Stimulated activated naive CD8-positive, alpha-beta T cell treated with anti-CD3 and anti-CD28 coated beads, Interleukin-15, Interleukin-2, amounts not matched to agents 100 ng/mL and 50 ng/mL, for 24 hours (primary cell): Measurements from ENCODE around the gene KCNAB1.
A peak's percentile ranks its signal among the peaks of the same experiment; 100 is the strongest.

Experiments
- H3K27ac Mint-ChIP-seq: one replicate; pipeline ENCODE4 v1.8.0; 2021; ENCODE audit warnings: mild to moderate bottlenecking, mixed read lengths
- H3K27me3 Mint-ChIP-seq: one replicate; pipeline ENCODE4 v1.8.0; 2021; ENCODE audit warnings: mixed read lengths
- H3K36me3 Mint-ChIP-seq: one replicate; pipeline ENCODE4 v1.8.0; 2021; ENCODE audit warnings: low read depth, mixed read lengths
- H3K4me1 Mint-ChIP-seq: one replicate; pipeline ENCODE4 v1.8.0; 2021; ENCODE audit warnings: low read depth, mixed read lengths
- H3K4me3 Mint-ChIP-seq: one replicate; pipeline ENCODE4 v1.8.0; 2021; ENCODE audit warnings: mild to moderate bottlenecking, mixed read lengths
- H3K9me3 Mint-ChIP-seq: one replicate; pipeline ENCODE4 v1.8.0; 2021; ENCODE audit warnings: mixed read lengths

Gene KCNAB1

GRCh38 chr3:156471431-156471830 lies 351.1 kb downstream of the KCNAB1 start:
- Mint-ChIP-seq H3K9me3 (no peaks in the 10 kb centered on the region), H3K4me1 (no peaks in the 10 kb centered on the region), H3K27me3 (peaks cover 9% of the 10 kb centered on the region), H3K27ac (no peak overlapping the region), H3K4me3 (no peak overlapping the region), H3K36me3 (no peaks in the 10 kb centered on the region)

- Mint-ChIP-seq H3K4me3 (no peak overlapping the region), H3K36me3 (no peaks in the 10 kb centered on the region), H3K27ac (no peak overlapping the region), H3K4me1 (no peaks in the 10 kb centered on the region), H3K27me3 (peaks cover 9% of the 10 kb centered on the region), H3K9me3 (no peaks in the 10 kb centered on the region)
Measured at GRCh38 chr3:156472150-156472549, 351.8 kb downstream of the KCNAB1 start.

- Mint-ChIP-seq H3K36me3 (no peaks in the 10 kb centered on the region), H3K9me3 (no peaks in the 10 kb centered on the region), H3K4me3 (no peak overlapping the region), H3K4me1 (no peaks in the 10 kb centered on the region), H3K27ac (no peak overlapping the region), H3K27me3 (peaks cover 9% of the 10 kb centered on the region)
Measured at GRCh38 chr3:156472684-156473083, 352.3 kb downstream of the KCNAB1 start.

- Mint-ChIP-seq H3K36me3 (no peaks in the 10 kb centered on the region), H3K9me3 (no peaks in the 10 kb centered on the region), H3K4me3 (no peak overlapping the region), H3K27ac (no peak overlapping the region), H3K27me3 (peaks cover 9% of the 10 kb centered on the region), H3K4me1 (no peaks in the 10 kb centered on the region)
Measured at GRCh38 chr3:156473341-156473740, 353.0 kb downstream of the KCNAB1 start.

- peaks cover 5% of the 10 kb centered on the region for H3K27me3 Mint-ChIP-seq
- H3K4me1 Mint-ChIP-seq = no peaks in the 10 kb centered on the region
Measured at GRCh38 chr3:156474560-156475389, 354.4 kb downstream of the KCNAB1 start.

GRCh38 chr3:156477323-156477722 lies 356.9 kb downstream of the KCNAB1 start:
- Mint-ChIP-seq H3K4me3 (no peak overlapping the region), H3K27me3 (peaks cover 5% of the 10 kb centered on the region), H3K36me3 (no peaks in the 10 kb centered on the region), H3K4me1 (peaks cover 9% of the 10 kb centered on the region), H3K9me3 (no peaks in the 10 kb centered on the region), H3K27ac (no peak overlapping the region)

More at GRCh38 chr3:156474560-156475389, 354.4 kb downstream of the KCNAB1 start:
- Mint-ChIP-seq H3K36me3 (no peaks in the 10 kb centered on the region), H3K27ac (no peak overlapping the region), H3K4me3 (no peak overlapping the region), H3K9me3 (no peaks in the 10 kb centered on the region)

- Mint-ChIP-seq H3K27me3 (peaks cover 5% of the 10 kb centered on the region), H3K4me1 (peaks cover 23% of the 10 kb centered on the region), H3K27ac (no peak overlapping the region), H3K4me3 (no peak overlapping the region), H3K9me3 (no peaks in the 10 kb centered on the region), H3K36me3 (no peaks in the 10 kb centered on the region)
Measured at GRCh38 chr3:156478891-156479290, 358.5 kb downstream of the KCNAB1 start.

- H3K27ac Mint-ChIP-seq = no peak overlapping the region
- H3K4me1 Mint-ChIP-seq = peaks cover 30% of the 10 kb centered on the region
- H3K9me3 Mint-ChIP-seq = no peaks in the 10 kb centered on the region
- H3K36me3 Mint-ChIP-seq = no peaks in the 10 kb centered on the region
- peaks cover 5% of the 10 kb centered on the region for H3K27me3 Mint-ChIP-seq
- no peak overlapping the region for H3K4me3 Mint-ChIP-seq
Measured at GRCh38 chr3:156479604-156480003, 359.2 kb downstream of the KCNAB1 start.

- H3K9me3 Mint-ChIP-seq = no peaks in the 10 kb centered on the region
- peaks cover 38% of the 10 kb centered on the region for H3K4me1 Mint-ChIP-seq
- no peaks in the 10 kb centered on the region for H3K36me3 Mint-ChIP-seq
- H3K4me3 Mint-ChIP-seq = no peak overlapping the region
- H3K27me3 Mint-ChIP-seq = no peaks in the 10 kb centered on the region
- no peak overlapping the region for H3K27ac Mint-ChIP-seq
Measured at GRCh38 chr3:156480949-156481348, 360.6 kb downstream of the KCNAB1 start.

- no peaks in the 10 kb centered on the region for H3K36me3 Mint-ChIP-seq
- H3K27ac Mint-ChIP-seq = peak overlapping the region; percentile 57
- no peaks in the 10 kb centered on the region for H3K9me3 Mint-ChIP-seq
- no peaks in the 10 kb centered on the region for H3K27me3 Mint-ChIP-seq
- H3K4me3 Mint-ChIP-seq = no peak overlapping the region
- H3K4me1 Mint-ChIP-seq = peaks cover 38% of the 10 kb centered on the region
Measured at GRCh38 chr3:156483002-156483401, 362.6 kb downstream of the KCNAB1 start.

GRCh38 chr3:156483426-156483825 lies 363.0 kb downstream of the KCNAB1 start:
- Mint-ChIP-seq H3K27me3 (no peaks in the 10 kb centered on the region), H3K4me1 (peaks cover 38% of the 10 kb centered on the region), H3K36me3 (no peaks in the 10 kb centered on the region), H3K27ac (peak overlapping the region; percentile 87), H3K4me3 (peak overlapping the region; percentile 81), H3K9me3 (no peaks in the 10 kb centered on the region)

- H3K36me3 Mint-ChIP-seq = no peaks in the 10 kb centered on the region
- H3K4me3 Mint-ChIP-seq = peak overlapping the region; percentile 81
- H3K27me3 Mint-ChIP-seq = no peaks in the 10 kb centered on the region
- peaks cover 38% of the 10 kb centered on the region for H3K4me1 Mint-ChIP-seq
- peak overlapping the region; percentile 87 for H3K27ac Mint-ChIP-seq
- H3K9me3 Mint-ChIP-seq = no peaks in the 10 kb centered on the region
Measured at GRCh38 chr3:156483961-156484787, 363.8 kb downstream of the KCNAB1 start.

GRCh38 chr3:156488767-156489166 lies 368.4 kb downstream of the KCNAB1 start:
- Mint-ChIP-seq H3K4me1 (peaks cover 16% of the 10 kb centered on the region), H3K9me3 (no peaks in the 10 kb centered on the region), H3K36me3 (no peaks in the 10 kb centered on the region), H3K4me3 (no peak overlapping the region), H3K27me3 (no peaks in the 10 kb centered on the region), H3K27ac (no peak overlapping the region)

GRCh38 chr3:156489462-156489911 lies 369.1 kb downstream of the KCNAB1 start:
- no peak overlapping the region for H3K4me3 Mint-ChIP-seq
- no peaks in the 10 kb centered on the region for H3K36me3 Mint-ChIP-seq
- no peaks in the 10 kb centered on the region for H3K27me3 Mint-ChIP-seq
- H3K4me1 Mint-ChIP-seq = peaks cover 9% of the 10 kb centered on the region
- no peak overlapping the region for H3K27ac Mint-ChIP-seq
- no peaks in the 10 kb centered on the region for H3K9me3 Mint-ChIP-seq

- Mint-ChIP-seq H3K36me3 (no peaks in the 10 kb centered on the region), H3K9me3 (no peaks in the 10 kb centered on the region), H3K4me3 (no peak overlapping the region), H3K27me3 (peaks cover 4% of the 10 kb centered on the region), H3K4me1 (no peaks in the 10 kb centered on the region), H3K27ac (no peak overlapping the region)
Measured at GRCh38 chr3:156491192-156491591, 370.8 kb downstream of the KCNAB1 start.
